Measurements from ENCODE around the gene CCDC54.
"Not testable (repeated sequence)": the region's sequence is repeated elsewhere in the genome, so short reads cannot be mapped to it uniquely, and the experiment has no call there.

CCDC54 gene

GRCh38 chr3:107377151-107377550 lies at the start of gene CCDC54:
TSS of gene CCDC54 (plus strand) at chr3:107377439. CDS start at chr3:107377588, 149 bp downstream.
- no peak for DNase-seq (ENCODE audit: low read depth, low spot score)
- no peaks in the 10 kb centered on the region for H3K9me3 ChIP-seq (ENCODE audit: control insufficient read depth, insufficient read depth, low read length)
- H3K27me3 ChIP-seq (ENCODE audit: control insufficient read depth, insufficient read depth, low read length), result no peaks in the 10 kb centered on the region
- H3K4me1 ChIP-seq (ENCODE audit: control insufficient read depth, insufficient read depth, low read length), result no peaks in the 10 kb centered on the region
- no peaks in the 10 kb centered on the region for H3K36me3 ChIP-seq (ENCODE audit: control insufficient read depth, insufficient read depth, low read length)
- H3K4me3 ChIP-seq (ENCODE audit: low read length), result no peak within 1 kb of the TSS
- H3K27ac ChIP-seq (ENCODE audit: low read length), result no peak within 1 kb of the TSS

GRCh38 chr3:107328069-107328468 lies 49.2 kb upstream of the CCDC54 start:
- Histone ChIP-seq H3K4me3 (ENCODE audit: low read length) (no peak overlapping the region), H3K36me3 (ENCODE audit: control insufficient read depth, insufficient read depth, low read length) (no peaks in the 10 kb centered on the region), H3K27ac (ENCODE audit: low read length) (no peak overlapping the region), H3K9me3 (ENCODE audit: control insufficient read depth, insufficient read depth, low read length) (no peaks in the 10 kb centered on the region), H3K4me1 (ENCODE audit: control insufficient read depth, insufficient read depth, low read length) (no peaks in the 10 kb centered on the region), H3K27me3 (ENCODE audit: control insufficient read depth, insufficient read depth, low read length) (no peaks in the 10 kb centered on the region)
- no CpG with 5 or more reads among the region's 2 CpGs for WGBS (ENCODE audit: insufficient coverage, insufficient read length)
- no peak for DNase-seq (ENCODE audit: low read depth, low spot score)

GRCh38 chr3:107329088-107329487 lies 48.2 kb upstream of the CCDC54 start:
- no peaks in the 10 kb centered on the region for H3K9me3 ChIP-seq (ENCODE audit: control insufficient read depth, insufficient read depth, low read length)
- DNase-seq (ENCODE audit: low read depth, low spot score), result no peak
- no peaks in the 10 kb centered on the region for H3K27me3 ChIP-seq (ENCODE audit: control insufficient read depth, insufficient read depth, low read length)
- H3K4me1 ChIP-seq (ENCODE audit: control insufficient read depth, insufficient read depth, low read length), result no peaks in the 10 kb centered on the region
- H3K4me3 ChIP-seq (ENCODE audit: low read length), result no peak overlapping the region
- no CpG with 5 or more reads among the region's 5 CpGs for WGBS (ENCODE audit: insufficient coverage, insufficient read length)
- no peak overlapping the region for H3K27ac ChIP-seq (ENCODE audit: low read length)
- H3K36me3 ChIP-seq (ENCODE audit: control insufficient read depth, insufficient read depth, low read length), result no peaks in the 10 kb centered on the region

GRCh38 chr3:107339690-107340089 lies 37.5 kb upstream of the CCDC54 start:
- H3K4me1 ChIP-seq (ENCODE audit: control insufficient read depth, insufficient read depth, low read length); H3K27ac ChIP-seq (ENCODE audit: low read length); H3K4me3 ChIP-seq (ENCODE audit: low read length); H3K36me3 ChIP-seq (ENCODE audit: control insufficient read depth, insufficient read depth, low read length); H3K9me3 ChIP-seq (ENCODE audit: control insufficient read depth, insufficient read depth, low read length); DNase-seq (ENCODE audit: low read depth, low spot score); H3K27me3 ChIP-seq (ENCODE audit: control insufficient read depth, insufficient read depth, low read length): not testable (repeated sequence)
- WGBS (ENCODE audit: insufficient coverage, insufficient read length), result no CpG with 5 or more reads among the region's 3 CpGs

GRCh38 chr3:107344722-107345121 lies 32.5 kb upstream of the CCDC54 start:
- no peak for DNase-seq (ENCODE audit: low read depth, low spot score)
- Histone ChIP-seq H3K4me3 (ENCODE audit: low read length) (no peak overlapping the region), H3K9me3 (ENCODE audit: control insufficient read depth, insufficient read depth, low read length) (no peaks in the 10 kb centered on the region), H3K27ac (ENCODE audit: low read length) (no peak overlapping the region), H3K27me3 (ENCODE audit: control insufficient read depth, insufficient read depth, low read length) (no peaks in the 10 kb centered on the region), H3K36me3 (ENCODE audit: control insufficient read depth, insufficient read depth, low read length) (no peaks in the 10 kb centered on the region), H3K4me1 (ENCODE audit: control insufficient read depth, insufficient read depth, low read length) (no peaks in the 10 kb centered on the region)

GRCh38 chr3:107345822-107346405 lies 31.3 kb upstream of the CCDC54 start:
- no peaks in the 10 kb centered on the region for H3K4me1 ChIP-seq (ENCODE audit: control insufficient read depth, insufficient read depth, low read length)
- H3K27ac ChIP-seq (ENCODE audit: low read length), result no peak overlapping the region
- WGBS (ENCODE audit: insufficient coverage, insufficient read length), result no CpG with 5 or more reads among the region's 4 CpGs
- no peaks in the 10 kb centered on the region for H3K9me3 ChIP-seq (ENCODE audit: control insufficient read depth, insufficient read depth, low read length)
- no peak for DNase-seq (ENCODE audit: low read depth, low spot score)
- H3K4me3 ChIP-seq (ENCODE audit: low read length), result no peak overlapping the region
- H3K27me3 ChIP-seq (ENCODE audit: control insufficient read depth, insufficient read depth, low read length), result no peaks in the 10 kb centered on the region
- no peaks in the 10 kb centered on the region for H3K36me3 ChIP-seq (ENCODE audit: control insufficient read depth, insufficient read depth, low read length)

- no peak for DNase-seq (ENCODE audit: low read depth, low spot score)
- no CpG with 5 or more reads among the region's 2 CpGs for WGBS (ENCODE audit: insufficient coverage, insufficient read length)
- no peak overlapping the region for H3K27ac ChIP-seq (ENCODE audit: low read length)
- H3K36me3 ChIP-seq (ENCODE audit: control insufficient read depth, insufficient read depth, low read length), result no peaks in the 10 kb centered on the region
- no peaks in the 10 kb centered on the region for H3K9me3 ChIP-seq (ENCODE audit: control insufficient read depth, insufficient read depth, low read length)
- H3K27me3 ChIP-seq (ENCODE audit: control insufficient read depth, insufficient read depth, low read length), result no peaks in the 10 kb centered on the region
- no peak overlapping the region for H3K4me3 ChIP-seq (ENCODE audit: low read length)
- no peaks in the 10 kb centered on the region for H3K4me1 ChIP-seq (ENCODE audit: control insufficient read depth, insufficient read depth, low read length)
Measured at GRCh38 chr3:107346564-107346963, 30.7 kb upstream of the CCDC54 start.

GRCh38 chr3:107347751-107348150 lies 29.5 kb upstream of the CCDC54 start:
- H3K4me3 ChIP-seq (ENCODE audit: low read length), result no peak overlapping the region
- no peaks in the 10 kb centered on the region for H3K4me1 ChIP-seq (ENCODE audit: control insufficient read depth, insufficient read depth, low read length)
- no peaks in the 10 kb centered on the region for H3K9me3 ChIP-seq (ENCODE audit: control insufficient read depth, insufficient read depth, low read length)
- no peak for DNase-seq (ENCODE audit: low read depth, low spot score)
- H3K27ac ChIP-seq (ENCODE audit: low read length), result no peak overlapping the region
- H3K36me3 ChIP-seq (ENCODE audit: control insufficient read depth, insufficient read depth, low read length), result no peaks in the 10 kb centered on the region
- no CpG with 5 or more reads among the region's 2 CpGs for WGBS (ENCODE audit: insufficient coverage, insufficient read length)
- no peaks in the 10 kb centered on the region for H3K27me3 ChIP-seq (ENCODE audit: control insufficient read depth, insufficient read depth, low read length)

GRCh38 chr3:107356706-107357105 lies 20.5 kb upstream of the CCDC54 start:
- WGBS (ENCODE audit: insufficient coverage, insufficient read length), result no CpG with 5 or more reads among the region's 2 CpGs
- no peaks in the 10 kb centered on the region for H3K36me3 ChIP-seq (ENCODE audit: control insufficient read depth, insufficient read depth, low read length)

GRCh38 chr3:107361633-107362032 lies 15.6 kb upstream of the CCDC54 start:
- Histone ChIP-seq H3K9me3 (ENCODE audit: control insufficient read depth, insufficient read depth, low read length) (no peaks in the 10 kb centered on the region), H3K36me3 (ENCODE audit: control insufficient read depth, insufficient read depth, low read length) (no peaks in the 10 kb centered on the region), H3K27me3 (ENCODE audit: control insufficient read depth, insufficient read depth, low read length) (no peaks in the 10 kb centered on the region), H3K4me1 (ENCODE audit: control insufficient read depth, insufficient read depth, low read length) (no peaks in the 10 kb centered on the region), H3K4me3 (ENCODE audit: low read length) (no peak overlapping the region), H3K27ac (ENCODE audit: low read length) (no peak overlapping the region)
- WGBS (ENCODE audit: insufficient coverage, insufficient read length), result no CpG with 5 or more reads among the region's 3 CpGs
- DNase-seq (ENCODE audit: low read depth, low spot score), result no peak

More at GRCh38 chr3:107356706-107357105, 20.5 kb upstream of the CCDC54 start:
- no peaks in the 10 kb centered on the region for H3K9me3 ChIP-seq (ENCODE audit: control insufficient read depth, insufficient read depth, low read length)
- no peak for DNase-seq (ENCODE audit: low read depth, low spot score)
- no peaks in the 10 kb centered on the region for H3K27me3 ChIP-seq (ENCODE audit: control insufficient read depth, insufficient read depth, low read length)
- H3K27ac ChIP-seq (ENCODE audit: low read length), result no peak overlapping the region
- H3K4me3 ChIP-seq (ENCODE audit: low read length), result no peak overlapping the region
- H3K4me1 ChIP-seq (ENCODE audit: control insufficient read depth, insufficient read depth, low read length), result no peaks in the 10 kb centered on the region

GRCh38 chr3:107365051-107365450 lies 12.2 kb upstream of the CCDC54 start:
- no peaks in the 10 kb centered on the region for H3K27me3 ChIP-seq (ENCODE audit: control insufficient read depth, insufficient read depth, low read length)
- no peak for DNase-seq (ENCODE audit: low read depth, low spot score)
- no peak overlapping the region for H3K4me3 ChIP-seq (ENCODE audit: low read length)
- WGBS (ENCODE audit: insufficient coverage, insufficient read length), result no CpG with 5 or more reads among the region's 4 CpGs
- H3K9me3 ChIP-seq (ENCODE audit: control insufficient read depth, insufficient read depth, low read length), result no peaks in the 10 kb centered on the region
- no peaks in the 10 kb centered on the region; the same call in 1 of the 2 replicates for H3K4me1 ChIP-seq (ENCODE audit: control insufficient read depth, insufficient read depth, low read length)
- H3K27ac ChIP-seq (ENCODE audit: low read length), result no peak overlapping the region
- H3K36me3 ChIP-seq (ENCODE audit: control insufficient read depth, insufficient read depth, low read length), result no peaks in the 10 kb centered on the region

Measured in iPS DF 6.9 (cell line).